ENCODE data around the gene GDAP2. TPM values are rescaled to one million over a fixed set of nuclear protein-coding genes. Genes with fewer than 3 reads are reported as not detected.

The GDAP2 gene
- total RNA-seq, 1 experiment from 2014 or later, result 24.4 TPM

DNA sequence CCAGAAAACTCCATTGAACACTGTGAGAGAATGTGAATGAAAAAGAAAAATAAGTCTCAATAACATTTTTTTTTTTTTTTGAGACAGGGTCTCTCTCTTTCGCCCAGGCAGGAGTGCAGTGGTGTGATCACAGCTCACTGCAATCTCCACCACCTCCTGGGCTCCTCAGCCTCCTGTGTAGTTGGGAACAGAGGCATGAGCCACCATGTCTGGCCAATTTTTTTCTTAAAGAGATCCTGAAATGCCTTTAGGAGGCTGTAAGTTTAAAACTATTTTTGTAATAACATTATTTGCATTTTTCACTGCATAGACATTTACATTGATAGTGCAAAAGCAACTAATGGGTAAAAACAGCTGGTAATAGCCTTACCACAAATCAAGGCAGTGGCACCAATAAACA, 35.3 kb downstream of the GDAP2 start:
- H3K4ac ChIP-seq (ENCODE audit: low read depth, low read length), result no peak overlapping the region
- H3K27ac ChIP-seq (ENCODE audit: insufficient read length, low read depth, low read length), result no peak overlapping the region
- H2AFZ ChIP-seq (ENCODE audit: low read length), result no peak overlapping the region
- no peaks in the 10 kb centered on the region for H3K9me3 Mint-ChIP-seq
- no peaks in the 10 kb centered on the region for H3K4me1 ChIP-seq (ENCODE audit: insufficient read depth, low read length)
- WGBS (ENCODE audit: extremely low coverage, insufficient read length, low lambda C conversion rate), result no CpG with 5 or more reads among the region's 1 CpG
- no peak overlapping the region for H4K91ac ChIP-seq (ENCODE audit: insufficient read length, low read depth, low read length)
- H3T11ph ChIP-seq (ENCODE audit: low read length), result no peak overlapping the region
- no peaks in the 10 kb centered on the region for H3K4me1 Mint-ChIP-seq
- H4K8ac ChIP-seq (replicated peaks; ENCODE audit: insufficient read length, low read depth, low read length), result no peak overlapping the region
- TF ChIP-seq CTCF (conservative IDR thresholded peaks at IDR 0.05), result no peak
- no peaks in the 10 kb centered on the region for H3K27me3 Mint-ChIP-seq (ENCODE audit: low read depth)
- no peak overlapping the region for H3K23ac ChIP-seq (ENCODE audit: insufficient read length, low read depth, low read length)
- H2BK12ac ChIP-seq (ENCODE audit: insufficient read length, low read depth, low read length), result no peak overlapping the region
- no peak overlapping the region for H2BK20ac ChIP-seq (ENCODE audit: low read depth, low read length, poor library complexity, severe bottlenecking)
- no peak for DNase-seq
- peaks cover 0 to 18% (median 10%) of the 10 kb centered on the region in 3 experiments; a peak in 4 of 7 replicates for H3K36me3 Mint-ChIP-seq (ENCODE audit: insufficient read depth in 1 of 3, low read depth in 3 of 3)
- H3K79me2 ChIP-seq (ENCODE audit: insufficient read depth, low read length), result no peaks in the 10 kb centered on the region
- no peak overlapping the region for H4K5ac ChIP-seq (ENCODE audit: insufficient read length, low read depth, low read length)
- no peak overlapping the region for H3K56ac ChIP-seq (ENCODE audit: insufficient read length, low read depth, low read length)
- H2AK5ac ChIP-seq (ENCODE audit: insufficient read length, low read length), result no peak overlapping the region
- no peak overlapping the region for H3K18ac ChIP-seq (ENCODE audit: insufficient read length, low read depth, low read length)
- no peaks in the 10 kb centered on the region for H3K79me1 ChIP-seq (ENCODE audit: insufficient read depth, low read depth, low read length, poor library complexity, severe bottlenecking)
- no peak overlapping the region for H3K9ac ChIP-seq (ENCODE audit: extremely low read depth, insufficient read length, low read length)
- no peak overlapping the region for H2BK120ac ChIP-seq (ENCODE audit: low read depth, low read length, poor library complexity, severe bottlenecking)
- no peaks in the 10 kb centered on the region for H3K9me3 ChIP-seq (ENCODE audit: control insufficient read depth, low read depth, low read length)
- no peaks in the 10 kb centered on the region for H3K27me3 ChIP-seq (ENCODE audit: insufficient read depth, low read length)
- no peak overlapping the region for H3K14ac ChIP-seq (ENCODE audit: insufficient read depth, low read length)
- no peak overlapping the region for H2BK5ac ChIP-seq (ENCODE audit: insufficient read length, low read length)
- no peak overlapping the region for H3K4me2 ChIP-seq (ENCODE audit: insufficient read depth, insufficient read length, low read length)
- no peaks in the 10 kb centered on the region for H3K23me2 ChIP-seq (ENCODE audit: insufficient read length, low read depth, low read length, poor library complexity, severe bottlenecking)
- H3K27ac Mint-ChIP-seq, result no peak overlapping the region
- no peak overlapping the region for H2BK15ac ChIP-seq (ENCODE audit: low read depth, low read length)
- H4K20me1 ChIP-seq (ENCODE audit: control insufficient read depth, insufficient read depth, insufficient read length), result no peaks in the 10 kb centered on the region
- H3K4me3 Mint-ChIP-seq, result no peak overlapping the region

All from H9 (cell line).